Activated CD4-positive, alpha-beta T cell treated with anti-CD3 and anti-CD28 coated beads, Interleukin-2, amount 10 ng/mL, durations not matched to agents 7 days and 5 days (primary cell): ENCODE measurements around the gene COL4A6. TPM values are rescaled to one million over a fixed set of nuclear protein-coding genes. Genes with fewer than 3 reads are reported as not detected.

Experiments
- CTCF ChIA-PET: fragments of 350-600 bp; sonication (Branson Sonifier 250); formaldehyde crosslinking; loops from one replicate; lab custom pipeline; 2021; ENCODE audit warnings: antibody characterized with exemption; lab: Charles Lee
- POLR2A ChIA-PET: fragments of 350-600 bp; sonication (Branson Sonifier 250); formaldehyde crosslinking; loops from one replicate; lab custom pipeline; 2021; ENCODE audit warnings: antibody characterized with exemption; lab: Charles Lee
- DNase-seq: peaks from one replicate; pipeline ENCODE4 v3.0.0-alpha.2; 2020
- H3K27ac Mint-ChIP-seq: one replicate; pipeline ENCODE4 v1.8.0; 2021; ENCODE audit warnings: mild to moderate bottlenecking, moderate library complexity, mixed read lengths
- H3K27me3 Mint-ChIP-seq: one replicate; pipeline ENCODE4 v1.8.0; 2021; ENCODE audit warnings: mixed read lengths
- H3K36me3 Mint-ChIP-seq: one replicate; pipeline ENCODE4 v1.8.0; 2021; ENCODE audit warnings: low read depth, mixed read lengths
- H3K4me1 Mint-ChIP-seq: one replicate; pipeline ENCODE4 v1.8.0; 2021; ENCODE audit warnings: mixed read lengths
- H3K4me3 Mint-ChIP-seq: one replicate; pipeline ENCODE4 v1.8.0; 2021; ENCODE audit warnings: mild to moderate bottlenecking, moderate library complexity, mixed read lengths
- H3K9me3 Mint-ChIP-seq: one replicate; pipeline ENCODE4 v1.8.0; 2021; ENCODE audit warnings: mixed read lengths
- total RNA-seq, 2 experiments: library from RNA; stranded (reverse); gene quantifications; one replicate each; pipeline ENCODE4 v1.2.3, GENCODE V29; 2021

The COL4A6 gene
- total RNA-seq, 2 experiments from 2014 or later: not detected

- Mint-ChIP-seq H3K27ac (no peak overlapping the region), H3K27me3 (no peaks in the 10 kb centered on the region), H3K4me1 (no peaks in the 10 kb centered on the region), H3K4me3 (no peak overlapping the region), H3K9me3 (no peaks in the 10 kb centered on the region), H3K36me3 (no peaks in the 10 kb centered on the region)
- ChIA-PET POLR2A (no interaction called here), CTCF (no interaction called here)
- no peak for DNase-seq
Observed at GRCh38 chrX:108347800-108348199, 90.4 kb downstream of the COL4A6 start.

GRCh38 chrX:108344216-108344615 lies 94.0 kb downstream of the COL4A6 start:
- Mint-ChIP-seq H3K27me3 (no peaks in the 10 kb centered on the region), H3K9me3 (no peaks in the 10 kb centered on the region), H3K27ac (no peak overlapping the region), H3K4me1 (no peaks in the 10 kb centered on the region), H3K36me3 (no peaks in the 10 kb centered on the region), H3K4me3 (no peak overlapping the region)
- ChIA-PET CTCF (no interaction called here), POLR2A (no interaction called here)
- DNase-seq: no peak

DNA sequence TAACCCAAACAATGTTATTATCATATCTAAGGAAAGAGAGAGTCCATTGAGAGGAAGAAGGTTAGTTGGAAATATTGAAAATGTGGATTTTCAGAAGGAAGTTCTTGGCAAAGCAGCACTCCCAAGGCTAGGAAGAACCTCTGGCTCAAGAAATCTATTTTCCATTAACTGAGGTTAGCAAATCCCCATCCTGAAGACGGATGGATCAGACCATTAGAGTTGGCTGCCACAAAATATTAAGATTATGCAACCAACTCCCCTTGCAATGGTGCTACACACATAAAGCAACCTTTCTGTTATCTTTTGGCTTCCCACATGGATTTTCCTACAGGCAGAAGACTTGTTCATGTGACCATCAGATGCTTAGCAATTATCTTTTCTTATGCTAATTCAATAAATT lies 96.3 kb downstream of the COL4A6 start:
- DNase-seq: no peak
- CTCF ChIA-PET: no interaction called here
- Mint-ChIP-seq H3K36me3 (no peaks in the 10 kb centered on the region), H3K27me3 (no peaks in the 10 kb centered on the region), H3K27ac (no peak overlapping the region), H3K4me1 (no peaks in the 10 kb centered on the region), H3K9me3 (no peaks in the 10 kb centered on the region), H3K4me3 (no peak overlapping the region)
- POLR2A ChIA-PET: no interaction called here

- POLR2A ChIA-PET: no interaction called here
- Mint-ChIP-seq H3K4me3 (no peak overlapping the region), H3K36me3 (no peaks in the 10 kb centered on the region), H3K27me3 (no peaks in the 10 kb centered on the region), H3K9me3 (no peaks in the 10 kb centered on the region), H3K27ac (no peak overlapping the region), H3K4me1 (no peaks in the 10 kb centered on the region)
- DNase-seq: no peak
- CTCF ChIA-PET: no interaction called here
Observed at GRCh38 chrX:108332281-108332680, 105.9 kb downstream of the COL4A6 start.

- Mint-ChIP-seq H3K4me3 (no peak overlapping the region), H3K27me3 (no peaks in the 10 kb centered on the region), H3K4me1 (no peaks in the 10 kb centered on the region), H3K27ac (no peak overlapping the region), H3K36me3 (no peaks in the 10 kb centered on the region), H3K9me3 (no peaks in the 10 kb centered on the region)
- CTCF ChIA-PET: no interaction called here
- DNase-seq: no peak
- POLR2A ChIA-PET: no interaction called here
Observed at GRCh38 chrX:108331126-108331909, 106.9 kb downstream of the COL4A6 start.

DNA sequence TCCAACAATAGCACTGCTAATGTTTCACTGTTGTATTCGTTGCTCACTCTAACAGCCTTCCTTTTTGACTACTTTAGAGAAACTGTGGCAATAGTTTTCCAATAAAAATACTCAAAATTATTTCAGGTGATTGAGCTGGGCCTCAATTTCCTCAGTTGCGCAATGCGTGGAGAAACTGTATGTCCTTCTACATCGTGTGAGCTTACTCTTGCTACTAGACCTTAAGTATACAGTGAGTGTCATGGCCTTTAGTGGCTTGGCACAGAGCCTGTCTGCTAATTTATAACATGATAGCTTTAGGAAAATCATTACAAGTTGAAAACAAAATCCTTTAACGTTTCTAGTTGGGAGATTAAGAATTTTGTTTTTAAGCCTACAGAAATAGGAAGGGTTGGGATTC lies 114.5 kb downstream of the COL4A6 start:
- Mint-ChIP-seq H3K4me3 (no peak overlapping the region), H3K9me3 (no peaks in the 10 kb centered on the region), H3K27me3 (no peaks in the 10 kb centered on the region), H3K27ac (no peak overlapping the region), H3K36me3 (no peaks in the 10 kb centered on the region), H3K4me1 (no peaks in the 10 kb centered on the region)
- no peak for DNase-seq
- POLR2A ChIA-PET: no interaction called here
- CTCF ChIA-PET: no interaction called here

GRCh38 chrX:108322234-108322633 lies 116.0 kb downstream of the COL4A6 start:
- no peaks in the 10 kb centered on the region for H3K36me3 Mint-ChIP-seq
- no peaks in the 10 kb centered on the region for H3K27me3 Mint-ChIP-seq
- CTCF ChIA-PET: no interaction called here

GRCh38 chrX:108316456-108316855 lies 121.8 kb downstream of the COL4A6 start:
- H3K9me3 Mint-ChIP-seq: no peaks in the 10 kb centered on the region
- POLR2A ChIA-PET: no interaction called here
- CTCF ChIA-PET: no interaction called here
- H3K27ac Mint-ChIP-seq: no peak overlapping the region
- H3K27me3 Mint-ChIP-seq: no peaks in the 10 kb centered on the region
- H3K4me1 Mint-ChIP-seq: no peaks in the 10 kb centered on the region
- H3K36me3 Mint-ChIP-seq: no peaks in the 10 kb centered on the region
- DNase-seq: no peak
- no peak overlapping the region for H3K4me3 Mint-ChIP-seq

More at GRCh38 chrX:108322234-108322633, 116.0 kb downstream of the COL4A6 start:
- Mint-ChIP-seq H3K9me3 (no peaks in the 10 kb centered on the region), H3K4me3 (no peak overlapping the region), H3K27ac (no peak overlapping the region), H3K4me1 (no peaks in the 10 kb centered on the region)
- POLR2A ChIA-PET: no interaction called here
- DNase-seq: no peak

- ChIA-PET POLR2A (no interaction called here), CTCF (no interaction called here)
- no peaks in the 10 kb centered on the region for H3K9me3 Mint-ChIP-seq
- DNase-seq: no peak
- H3K4me1 Mint-ChIP-seq: no peaks in the 10 kb centered on the region
- H3K4me3 Mint-ChIP-seq: no peak overlapping the region
- no peak overlapping the region for H3K27ac Mint-ChIP-seq
- H3K36me3 Mint-ChIP-seq: no peaks in the 10 kb centered on the region
- no peaks in the 10 kb centered on the region for H3K27me3 Mint-ChIP-seq
Observed at GRCh38 chrX:108313669-108314068, 124.6 kb downstream of the COL4A6 start.

DNA sequence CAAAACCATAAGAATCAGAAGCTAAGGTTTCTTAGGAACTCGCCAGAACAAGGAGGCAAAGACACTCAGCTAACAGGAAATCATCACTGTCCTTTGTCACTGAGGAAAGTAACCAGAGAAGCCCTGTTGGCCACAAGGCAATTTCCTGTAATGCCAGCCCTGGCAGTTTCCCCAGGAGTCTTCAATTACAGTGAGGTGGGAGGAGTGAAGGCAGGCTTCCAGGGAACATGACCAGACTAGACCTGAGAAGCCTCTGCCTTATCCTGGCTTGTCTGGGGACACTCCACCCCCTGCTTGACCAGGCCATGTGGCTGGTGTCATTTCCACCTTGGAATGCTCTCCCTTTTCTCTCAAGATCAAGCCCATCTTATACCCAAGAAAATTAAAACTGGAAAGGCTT lies 125.3 kb downstream of the COL4A6 start:
- H3K4me3 Mint-ChIP-seq: no peak overlapping the region
- H3K4me1 Mint-ChIP-seq: no peaks in the 10 kb centered on the region
- ChIA-PET CTCF (no interaction called here), POLR2A (no interaction called here)
- H3K36me3 Mint-ChIP-seq: no peaks in the 10 kb centered on the region
- H3K27ac Mint-ChIP-seq: no peak overlapping the region
- no peaks in the 10 kb centered on the region for H3K9me3 Mint-ChIP-seq
- DNase-seq: no peak
- no peaks in the 10 kb centered on the region for H3K27me3 Mint-ChIP-seq

GRCh38 chrX:108312011-108312410 lies 126.2 kb downstream of the COL4A6 start:
- CTCF ChIA-PET: interaction anchor here (1.3 kb wide), 1 partner anchor 10 kb away, joined by 3 read pairs; no protein-coding TSS in a partner anchor
- POLR2A ChIA-PET: no interaction called here

GRCh38 chrX:108310506-108310905 lies 127.7 kb downstream of the COL4A6 start:
- ChIA-PET CTCF (no interaction called here), POLR2A (no interaction called here)
- Mint-ChIP-seq H3K27ac (no peak overlapping the region), H3K9me3 (no peaks in the 10 kb centered on the region), H3K4me3 (no peak overlapping the region), H3K36me3 (no peaks in the 10 kb centered on the region), H3K4me1 (no peaks in the 10 kb centered on the region), H3K27me3 (no peaks in the 10 kb centered on the region)
- no peak for DNase-seq

More at GRCh38 chrX:108312011-108312410, 126.2 kb downstream of the COL4A6 start:
- Mint-ChIP-seq H3K4me3 (no peak overlapping the region), H3K4me1 (no peaks in the 10 kb centered on the region), H3K9me3 (no peaks in the 10 kb centered on the region), H3K36me3 (no peaks in the 10 kb centered on the region), H3K27me3 (no peaks in the 10 kb centered on the region), H3K27ac (no peak overlapping the region)
- DNase-seq: no peak

- CTCF ChIA-PET: no interaction called here
Observed at GRCh38 chrX:108309144-108309543, 129.1 kb downstream of the COL4A6 start.

More at GRCh38 chrX:108309144-108309543, 129.1 kb downstream of the COL4A6 start:
- no peak for DNase-seq
- no peaks in the 10 kb centered on the region for H3K27me3 Mint-ChIP-seq
- no peaks in the 10 kb centered on the region for H3K36me3 Mint-ChIP-seq
- H3K4me1 Mint-ChIP-seq: no peaks in the 10 kb centered on the region
- no peaks in the 10 kb centered on the region for H3K9me3 Mint-ChIP-seq
- H3K27ac Mint-ChIP-seq: no peak overlapping the region
- H3K4me3 Mint-ChIP-seq: no peak overlapping the region
- POLR2A ChIA-PET: no interaction called here
